Stimulated activated CD8-positive, alpha-beta memory T cell treated with anti-CD3 and anti-CD28 coated beads, Interleukin-12 subunit alpha, Interleukin-12 subunit beta, amount 100 ng/mL, for 24 hours (primary cell): ENCODE data around the gene TOMM40L.
"Not testable (repeated sequence)": the region's sequence is repeated elsewhere in the genome, so short reads cannot be mapped to it uniquely, and the experiment has no call there.

ENCODE experiments used
- DNase-seq: peaks from one replicate; pipeline ENCODE4 v3.0.0-alpha.2; 2020; ENCODE audit errors: extremely low read depth

The TOMM40L gene

DNA sequence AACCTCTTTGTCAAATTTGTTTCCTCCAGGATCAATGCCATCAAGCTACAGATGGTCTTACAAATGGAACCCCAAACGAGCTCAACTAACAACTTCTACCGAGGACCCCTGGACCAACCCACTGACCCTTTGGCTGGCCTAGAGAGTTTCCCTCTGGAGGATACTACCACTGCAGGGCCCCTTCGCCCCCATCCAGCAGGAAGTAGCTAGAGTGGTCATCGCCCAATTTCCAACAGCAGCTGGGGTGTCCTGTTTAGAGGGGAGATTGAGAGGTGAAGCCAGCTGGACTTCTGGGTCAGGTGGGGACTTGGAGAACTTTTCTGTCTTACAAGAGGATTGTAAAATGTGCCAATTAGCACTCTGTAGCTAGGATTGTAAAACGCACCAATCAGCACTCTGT lies 31.2 kb downstream of the TOMM40L start:
- DNase-seq = not testable (repeated sequence)

DNA sequence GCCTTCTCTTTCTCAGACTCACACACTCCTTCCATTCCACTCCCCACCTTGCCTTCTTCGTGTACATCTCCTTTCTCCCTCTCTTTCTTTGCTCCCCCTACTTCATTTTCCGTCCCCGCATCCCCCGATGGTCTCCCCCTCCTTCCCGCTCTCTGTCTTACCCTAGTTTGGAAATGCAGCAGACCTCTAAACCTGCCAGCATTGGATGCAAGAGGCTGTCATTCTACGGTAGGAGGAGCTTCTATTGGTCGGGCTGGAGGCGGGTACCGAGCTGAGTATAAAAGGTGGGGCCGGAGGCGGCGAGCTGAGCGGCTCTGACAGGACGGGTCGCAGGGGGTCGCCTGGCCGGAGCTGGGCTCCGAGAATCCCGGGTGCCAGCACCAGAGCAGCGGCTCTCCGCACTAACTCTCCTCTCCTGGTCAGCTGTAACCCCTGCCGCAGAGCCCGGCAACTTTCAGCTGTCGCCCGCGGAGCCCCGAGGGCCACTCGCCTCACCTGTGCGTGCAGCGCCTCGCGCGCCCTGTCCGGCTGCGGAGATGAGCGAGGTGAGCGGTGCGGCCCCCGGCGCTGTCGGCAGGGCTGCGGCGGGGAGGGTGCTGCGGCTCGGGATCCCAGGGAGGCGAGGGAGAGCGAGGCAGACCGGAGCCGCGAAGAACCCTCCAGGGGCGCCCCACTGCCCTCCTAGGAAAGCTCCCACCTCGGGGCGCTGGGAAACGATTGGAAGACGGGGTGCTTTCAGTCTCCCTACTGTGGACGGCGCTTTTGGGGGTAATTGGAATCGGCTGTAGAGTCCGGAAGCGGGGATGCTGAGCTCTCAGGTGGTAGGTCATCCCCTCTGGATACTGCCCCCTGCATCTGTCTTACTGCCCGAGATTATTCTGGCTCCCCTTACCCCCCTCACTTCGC lies 32.8 kb downstream of the TOMM40L start, which contains the start of gene PCP4L1:
TSS of gene PCP4L1 (plus strand) at position 307 of the 906 bp plus-strand sequence. CDS start at position 537, 230 bp downstream.
- DNase-seq = peak; percentile 16

DNA sequence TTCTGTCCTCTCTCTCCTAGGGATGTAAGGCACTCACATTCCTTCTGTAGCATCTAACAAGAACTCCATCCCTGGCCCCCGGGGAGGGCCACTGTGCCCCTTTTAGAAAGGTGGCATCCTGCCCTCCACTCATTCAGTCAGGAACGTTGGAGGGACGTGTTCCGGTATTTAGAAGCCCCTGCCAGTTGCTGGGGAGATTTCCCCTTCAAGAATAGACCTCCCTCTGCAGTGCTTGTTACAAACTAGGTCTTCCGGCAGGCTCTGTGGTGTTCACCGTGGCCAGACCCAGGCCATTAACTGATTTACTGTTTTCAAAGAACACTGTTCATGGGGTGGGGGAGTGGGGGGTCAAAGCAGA lies 33.5 kb downstream of the TOMM40L start:
- DNase-seq = no peak

DNA sequence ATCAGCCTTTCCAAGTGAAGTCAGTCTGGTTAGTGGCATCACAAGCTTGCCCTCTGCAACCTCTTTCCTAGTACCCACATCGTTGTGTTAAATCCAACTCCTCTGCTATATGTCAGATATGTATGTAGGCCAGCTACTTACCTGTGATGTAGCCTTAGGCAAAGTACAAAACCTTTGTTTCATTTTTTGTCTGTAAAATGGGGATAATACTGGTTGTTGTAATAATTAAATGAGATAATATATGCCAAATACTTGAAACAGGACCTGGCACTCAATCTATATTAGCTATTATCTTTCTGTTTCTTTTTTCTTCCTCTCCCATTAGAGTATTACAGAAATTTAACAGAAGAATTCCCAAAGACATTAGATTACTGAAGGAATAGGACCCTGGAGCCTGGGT lies 33.9 kb downstream of the TOMM40L start:
- no peak for DNase-seq

DNA sequence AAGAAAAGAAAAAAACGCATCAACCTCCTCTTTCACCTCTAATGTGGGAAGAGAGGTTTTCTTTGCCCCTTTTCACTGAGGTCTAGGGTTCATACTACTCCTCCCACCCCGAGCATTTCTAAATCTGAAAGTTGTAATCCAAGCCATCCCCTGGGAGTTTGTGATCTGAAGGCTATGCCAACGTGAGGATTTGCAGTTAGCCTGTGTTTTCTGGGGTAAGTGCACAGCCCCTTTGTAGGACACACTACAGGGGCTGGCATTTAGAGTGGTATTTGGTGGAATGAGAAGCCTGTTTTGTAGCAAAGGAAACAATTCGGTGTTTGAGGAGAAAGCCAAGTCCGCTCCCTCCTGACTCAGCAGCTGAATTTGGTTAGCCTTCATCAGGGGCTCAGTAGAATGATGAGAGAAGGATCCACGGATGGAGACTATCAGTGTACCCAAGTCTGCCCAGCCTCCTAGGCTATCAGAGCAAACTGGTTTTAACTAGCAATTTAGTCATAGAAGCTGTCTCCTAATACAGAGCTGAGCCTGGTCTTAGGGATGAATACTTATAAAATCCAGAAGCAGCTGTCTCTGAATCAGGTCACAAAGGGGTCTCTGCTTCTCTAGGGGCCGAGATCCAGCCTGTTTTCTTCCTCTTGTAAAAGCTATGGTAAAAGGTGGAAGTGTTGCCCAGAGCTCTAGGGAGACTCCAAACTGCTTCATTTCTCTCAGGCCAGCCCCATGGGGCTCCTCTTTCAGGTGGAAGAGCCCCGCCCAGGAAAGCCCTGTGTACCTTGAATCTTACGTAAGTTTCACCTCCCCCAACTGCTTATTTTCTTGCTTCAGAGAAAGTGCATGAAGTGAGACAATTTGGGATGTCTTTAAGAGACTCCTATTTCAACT lies 34.8 kb downstream of the TOMM40L start:
- DNase-seq = no peak

DNA sequence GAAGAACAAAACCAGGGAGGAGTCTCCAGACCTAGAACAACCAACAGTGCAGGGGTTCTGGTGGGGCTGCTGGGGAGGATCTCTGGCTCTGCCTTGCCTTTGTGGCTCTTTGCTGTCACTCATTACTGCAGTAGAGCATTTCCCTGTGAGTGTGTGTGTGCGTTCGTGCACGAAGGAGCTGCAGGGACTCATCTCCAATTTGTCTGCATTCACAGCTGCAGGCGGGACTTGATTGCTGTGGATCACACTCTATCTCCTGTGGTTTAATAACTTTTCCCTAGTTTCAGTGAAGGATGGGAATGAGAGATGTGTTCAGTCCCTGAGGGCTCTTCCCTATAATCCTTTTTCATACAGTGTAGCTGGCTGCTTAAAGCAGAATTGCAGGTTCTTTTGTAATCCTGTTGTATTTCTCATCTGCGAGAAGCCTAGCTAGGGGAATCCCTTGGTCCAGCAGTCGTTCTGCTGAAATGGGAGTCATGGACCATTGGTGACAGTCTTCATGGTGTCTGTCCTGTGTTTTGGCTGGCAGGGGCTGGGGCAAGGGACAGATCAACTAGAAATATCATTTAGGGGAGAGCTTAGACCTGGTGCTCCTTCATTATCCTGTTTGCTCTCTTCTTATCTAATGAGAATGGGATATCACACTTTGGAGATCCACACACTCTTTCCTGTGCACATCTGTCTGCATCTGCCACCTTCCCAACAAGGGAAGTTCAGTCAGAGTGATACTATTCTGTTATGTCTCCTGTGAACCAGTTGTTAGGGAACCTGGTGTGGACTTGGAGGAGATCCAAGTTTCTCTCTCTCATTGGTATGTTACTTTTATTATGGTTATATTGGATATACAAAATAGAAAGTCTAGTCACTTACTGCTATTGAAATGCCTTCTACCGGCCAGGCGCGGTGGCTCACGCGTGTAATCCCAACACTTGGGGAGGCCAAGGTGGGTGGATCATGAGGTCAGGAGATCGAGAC lies 35.7 kb downstream of the TOMM40L start:
- DNase-seq = no peak

DNA sequence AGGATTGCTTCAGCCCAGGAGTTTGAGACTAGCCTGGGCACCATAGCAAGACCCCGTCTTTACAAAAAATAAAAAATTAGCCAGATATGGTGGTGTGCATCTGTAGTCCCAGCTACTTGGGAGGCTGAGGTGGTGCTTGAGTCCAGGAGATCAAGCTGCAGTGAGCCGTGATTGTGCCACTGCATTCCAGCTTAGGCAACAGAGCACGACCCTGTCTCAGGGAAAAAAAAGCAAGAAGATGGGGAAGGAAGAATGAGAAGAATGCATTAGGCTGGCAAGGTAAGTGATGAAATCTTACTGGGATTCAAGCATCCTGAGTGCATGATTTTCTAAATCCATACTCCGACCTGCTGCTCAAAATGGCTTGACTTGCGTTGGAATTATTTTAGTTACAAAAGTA lies 39.4 kb downstream of the TOMM40L start:
- no peak for DNase-seq

DNA sequence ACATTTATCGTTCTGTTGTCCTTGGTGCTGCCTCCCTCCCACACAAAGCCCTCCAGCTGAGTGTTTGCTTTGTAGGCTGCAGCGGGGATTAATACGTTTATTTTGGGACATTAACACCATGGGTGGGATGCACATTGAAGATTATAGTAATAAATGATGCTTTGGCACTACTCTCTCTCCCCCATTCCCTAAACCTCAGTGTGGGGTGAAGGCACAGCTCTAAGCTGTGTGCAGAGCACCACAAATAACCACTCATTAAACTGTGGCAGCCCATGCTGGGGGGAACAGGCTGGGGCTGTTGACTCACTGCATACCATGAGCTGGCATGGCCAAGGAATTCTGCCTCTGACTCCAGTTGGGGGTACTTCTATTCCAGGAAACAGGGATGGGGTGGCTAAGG lies 40.3 kb downstream of the TOMM40L start:
- DNase-seq = no peak

DNA sequence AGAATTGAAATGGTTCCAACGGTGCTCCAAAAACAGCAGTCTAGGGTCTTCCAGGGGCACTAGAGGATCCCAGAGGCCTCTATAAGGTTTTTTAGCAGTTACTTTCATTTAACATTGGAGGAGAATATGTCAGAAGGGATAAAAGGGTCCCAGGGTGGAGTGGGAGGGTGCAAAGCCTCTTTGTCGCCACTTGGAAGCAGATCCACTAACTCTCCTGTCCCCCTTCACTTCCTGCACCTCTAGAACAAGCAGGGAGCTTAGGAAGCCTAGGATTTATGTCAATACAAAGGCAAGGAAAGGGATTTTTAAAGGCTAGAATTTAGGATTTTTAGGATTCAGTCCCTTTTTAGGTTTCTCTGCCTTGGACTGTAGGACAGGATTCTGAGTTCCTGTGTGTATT lies 41.0 kb downstream of the TOMM40L start:
- no peak for DNase-seq

DNA sequence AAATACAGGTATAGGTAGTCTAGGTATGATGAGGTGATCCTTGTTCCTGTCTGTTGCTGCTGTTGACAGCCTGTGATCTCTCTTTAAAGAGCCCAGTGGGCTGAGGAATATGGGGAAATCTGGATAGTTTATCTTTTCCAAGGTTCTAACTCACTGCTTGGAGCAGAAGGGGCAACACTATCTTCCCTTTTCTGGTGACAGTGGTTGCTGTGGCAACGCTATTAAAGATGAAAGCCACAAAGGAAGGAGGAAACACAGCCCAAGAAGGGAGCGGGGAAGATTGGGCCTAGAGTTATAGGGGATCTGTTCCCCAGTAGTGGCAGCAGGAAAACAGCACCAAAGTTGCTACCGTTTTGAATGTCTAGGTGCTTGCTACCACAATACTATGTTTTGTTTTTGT lies 41.5 kb downstream of the TOMM40L start:
- DNase-seq = no peak

DNA sequence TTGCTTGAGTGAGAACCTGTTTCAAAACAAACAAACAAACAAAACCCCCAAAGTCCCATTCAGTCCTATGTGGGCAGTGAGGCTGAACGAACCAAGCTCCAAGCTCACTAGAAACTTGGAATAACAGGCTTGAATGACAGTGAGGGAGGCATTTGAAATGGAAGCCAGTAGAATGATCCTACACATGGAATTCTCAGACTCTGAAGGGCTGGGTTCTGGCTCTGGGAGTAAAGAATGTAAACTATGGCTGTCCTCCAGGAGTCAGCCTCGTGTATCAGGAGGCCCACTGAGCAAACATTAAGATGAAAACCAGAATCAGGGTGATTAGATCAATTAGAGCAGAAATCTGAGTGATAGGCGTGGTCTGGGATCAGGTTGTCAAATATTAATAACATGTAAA lies 47.5 kb downstream of the TOMM40L start:
- DNase-seq = no peak

DNA sequence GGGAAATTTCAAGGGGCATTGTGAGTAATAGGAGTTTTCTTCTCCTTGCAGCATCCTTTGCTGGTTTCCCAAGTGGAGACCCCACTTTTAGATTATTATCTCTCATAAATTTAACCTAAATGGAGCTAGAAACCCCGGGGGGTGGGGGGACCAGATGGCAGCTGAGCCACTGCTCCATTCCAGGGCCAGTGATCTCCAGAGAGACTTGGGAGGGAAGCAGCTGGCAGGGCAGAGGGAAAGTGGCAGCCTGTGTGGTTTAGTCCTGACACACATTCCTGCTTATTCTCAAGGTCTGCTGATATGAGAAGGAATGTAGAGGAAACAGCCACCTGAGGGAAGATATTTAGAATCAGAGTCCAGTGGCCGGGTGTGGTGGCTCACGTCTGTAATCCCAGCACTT lies 49.0 kb downstream of the TOMM40L start:
- DNase-seq = no peak
